HPDE6-E6E7 (cell line): ENCODE data around the gene MRPS12.
A peak's percentile ranks its signal among the peaks of the same experiment; 100 is the strongest.

Experiments
- DNase-seq: peaks from one replicate; pipeline ENCODE4 v3.0.0; 2011; ENCODE audit warnings: missing footprints; ENCODE audit errors: extremely low spot score

The MRPS12 gene

GRCh38 chr19:38911388-38912001 lies 19.2 kb upstream of the MRPS12 start:
- DNase-seq = no peak

DNA sequence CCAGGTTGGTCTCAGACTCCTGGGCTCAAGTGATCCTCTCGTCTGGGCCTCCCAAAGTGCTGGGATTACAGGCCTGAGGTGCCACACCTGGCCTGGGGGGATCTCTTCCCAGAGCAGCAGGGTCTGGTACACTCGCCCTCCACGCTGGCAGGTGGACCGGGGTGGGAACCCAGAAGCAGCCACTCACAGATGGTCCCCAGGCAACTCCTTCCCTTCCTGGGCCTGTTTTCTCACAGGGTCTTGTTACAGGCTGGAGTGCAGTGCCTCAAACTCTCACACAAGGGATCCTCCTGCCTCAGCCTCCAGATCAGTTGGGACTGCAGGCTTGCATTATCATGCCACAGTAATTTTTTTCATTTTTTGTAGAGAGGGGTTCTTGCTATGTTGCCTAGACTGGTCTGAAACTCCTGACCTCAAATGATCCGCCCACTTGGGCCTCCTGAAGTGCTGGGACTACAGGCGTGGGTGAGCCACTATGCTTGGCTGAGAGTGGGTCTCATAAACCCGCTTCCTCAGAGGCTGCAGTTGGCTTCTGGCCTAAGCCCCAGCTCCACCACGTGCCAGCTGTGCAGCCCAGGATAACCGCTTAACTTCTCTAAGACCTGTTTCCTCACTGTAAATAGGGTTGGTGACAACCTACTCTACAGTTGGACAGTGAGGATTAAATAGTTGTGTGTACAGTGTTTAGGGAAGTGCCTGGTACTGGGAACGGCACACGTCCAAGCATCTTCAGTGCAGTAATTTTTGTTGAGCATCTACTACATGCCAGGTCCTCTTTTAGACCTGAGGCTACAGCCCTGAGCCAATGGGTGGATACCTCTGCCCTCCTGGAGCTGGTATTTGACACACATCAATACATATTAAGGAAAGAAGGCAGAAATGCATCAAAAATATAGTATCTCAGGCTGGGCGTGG lies 17.9 kb upstream of the MRPS12 start:
- DNase-seq = no peak

GRCh38 chr19:38913958-38914357 lies 16.8 kb upstream of the MRPS12 start:
- no peak for DNase-seq

DNA sequence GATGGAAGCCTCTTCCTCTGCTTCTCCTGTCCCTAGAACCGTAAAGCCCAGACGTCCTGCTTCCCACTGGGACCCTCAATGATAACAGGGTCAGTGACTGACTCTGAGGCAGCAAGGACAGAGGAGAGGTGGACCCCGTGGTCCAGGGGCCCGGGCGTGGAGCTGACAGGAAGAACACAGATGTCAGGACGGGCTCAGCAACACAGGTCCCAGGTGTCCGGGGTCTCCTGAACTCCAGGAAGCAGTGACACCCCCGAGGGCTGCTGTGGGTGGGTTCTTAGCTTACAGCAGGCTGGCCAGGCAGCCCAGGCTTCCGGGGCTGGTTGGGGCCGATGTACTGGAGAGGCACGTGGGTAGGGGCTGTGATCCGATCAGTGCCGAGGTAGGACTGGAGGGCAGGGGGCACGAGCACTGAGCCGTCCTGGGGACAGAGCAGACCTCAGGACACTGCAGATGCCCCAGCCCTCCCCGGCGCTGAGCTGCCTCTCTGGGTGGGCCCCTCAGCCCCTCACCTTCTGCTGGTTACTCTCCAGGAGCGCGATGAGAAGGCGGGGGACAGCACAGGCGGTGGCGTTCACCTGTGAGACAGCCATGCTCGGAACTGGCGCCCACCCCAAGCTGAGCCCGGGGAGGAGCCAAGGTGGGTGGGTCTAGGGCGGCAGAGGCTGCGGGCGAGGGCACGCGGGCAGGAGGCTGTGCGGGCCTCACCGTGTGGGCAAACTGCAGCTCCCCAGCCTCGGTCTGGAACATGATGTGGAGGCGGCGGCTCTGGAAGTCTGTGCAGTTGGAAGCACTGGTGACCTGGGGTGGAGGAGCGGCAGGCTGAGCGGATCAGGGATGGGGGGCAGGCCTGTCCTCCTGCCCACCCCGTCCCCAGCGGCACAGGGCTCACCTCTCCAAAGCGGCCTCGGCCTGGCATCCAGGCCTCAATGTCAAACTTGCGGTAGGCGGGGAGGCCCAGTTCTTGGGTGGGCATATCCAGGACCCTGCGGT lies 15.1 kb upstream of the MRPS12 start:
- no peak for DNase-seq

DNA sequence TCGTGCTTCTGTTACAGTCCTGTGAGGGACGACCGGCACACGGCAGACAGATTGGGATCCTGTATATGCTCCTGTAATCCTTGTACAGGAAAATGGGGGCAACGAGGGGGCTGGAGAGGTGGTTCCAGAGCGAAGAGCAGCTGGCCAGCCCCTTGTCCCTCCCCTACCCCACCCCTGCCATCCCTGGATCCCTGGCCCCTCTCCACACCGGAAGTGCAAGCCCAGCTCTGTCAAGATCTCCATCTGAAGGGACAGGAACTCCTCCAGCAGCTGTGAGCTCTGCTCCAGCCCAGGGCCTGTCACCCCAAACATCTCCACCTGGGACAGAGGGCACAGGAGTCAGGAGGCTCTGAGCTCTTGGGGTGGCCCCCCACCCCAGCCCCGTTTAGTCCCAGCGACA lies 13.2 kb upstream of the MRPS12 start:
- DNase-seq = no peak

DNA sequence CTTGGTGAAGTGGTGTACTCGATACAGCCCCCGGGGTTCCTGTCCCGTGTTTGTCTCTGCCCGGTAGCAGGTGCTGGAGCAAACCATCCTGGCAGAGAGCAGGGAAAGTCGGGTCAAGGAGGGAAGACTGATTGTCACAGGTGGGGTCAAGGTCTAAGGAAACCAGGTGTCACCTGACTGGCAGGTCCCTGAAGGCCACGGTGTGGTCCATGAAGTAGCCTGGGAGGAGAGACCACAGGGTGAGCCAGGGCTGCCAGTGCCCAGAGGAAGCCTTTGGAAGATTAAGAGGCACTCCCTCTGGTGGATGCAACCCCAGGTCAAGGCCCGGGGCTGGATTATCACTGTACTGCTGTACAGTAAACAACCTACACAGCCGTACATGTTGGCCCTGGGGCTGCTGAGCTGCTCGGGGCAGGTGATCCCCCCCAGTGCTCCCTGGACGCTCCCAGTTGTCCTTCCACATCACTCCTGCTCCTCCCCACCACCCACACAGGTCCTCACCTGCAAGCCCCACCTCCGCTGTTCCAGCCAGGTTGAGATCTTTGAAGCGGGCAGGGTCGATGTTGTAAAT lies 12.7 kb upstream of the MRPS12 start:
- DNase-seq = peak; percentile 49

DNA sequence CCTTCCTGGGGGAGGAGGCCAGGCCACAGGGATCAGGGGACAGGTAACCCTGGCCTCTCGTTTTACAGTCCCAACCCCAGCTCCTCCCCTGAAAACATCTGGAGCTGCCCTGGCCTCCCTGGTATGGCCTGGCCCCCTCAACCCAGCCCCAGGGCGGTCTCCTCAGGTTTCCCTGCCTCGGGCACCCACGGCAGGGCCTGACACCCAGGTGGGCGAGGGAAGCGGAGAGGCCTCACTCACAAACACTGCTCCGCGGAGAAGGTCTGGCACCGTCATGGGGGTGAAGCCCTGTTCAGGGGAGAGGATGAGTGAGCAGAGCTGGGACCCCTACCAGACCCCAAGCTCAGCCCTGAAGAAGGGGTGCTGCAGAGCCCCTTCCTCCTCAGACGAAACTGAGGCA lies 12.2 kb upstream of the MRPS12 start:
- no peak for DNase-seq

- no peak for DNase-seq
These were observed 10.7 kb upstream of the MRPS12 start for GRCh38 chr19:38919837-38920601.

GRCh38 chr19:38920602-38921419 lies 9.9 kb upstream of the MRPS12 start:
- no peak for DNase-seq

- no peak for DNase-seq
These were observed 9.1 kb upstream of the MRPS12 start for GRCh38 chr19:38921420-38922274.

DNA sequence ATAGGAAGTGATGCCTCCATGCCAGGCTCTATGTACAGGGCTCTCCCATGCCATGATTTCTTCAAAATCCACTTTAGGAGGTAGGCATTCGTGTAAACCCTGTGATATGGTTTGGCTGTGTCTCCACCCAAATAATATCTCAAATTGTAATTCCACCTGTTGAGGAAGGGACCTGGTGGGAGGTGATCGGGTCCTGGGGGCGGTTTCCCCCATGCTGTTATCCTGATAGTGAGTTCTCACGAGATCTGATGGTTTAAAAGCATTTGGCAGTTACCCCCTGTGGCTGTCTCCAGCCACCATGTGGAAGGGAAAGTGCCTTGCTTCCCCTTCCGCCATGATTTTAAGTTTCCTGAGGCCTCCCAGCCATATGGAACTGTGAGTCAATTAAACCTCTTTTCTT lies 8.3 kb upstream of the MRPS12 start:
- DNase-seq = no peak

DNA sequence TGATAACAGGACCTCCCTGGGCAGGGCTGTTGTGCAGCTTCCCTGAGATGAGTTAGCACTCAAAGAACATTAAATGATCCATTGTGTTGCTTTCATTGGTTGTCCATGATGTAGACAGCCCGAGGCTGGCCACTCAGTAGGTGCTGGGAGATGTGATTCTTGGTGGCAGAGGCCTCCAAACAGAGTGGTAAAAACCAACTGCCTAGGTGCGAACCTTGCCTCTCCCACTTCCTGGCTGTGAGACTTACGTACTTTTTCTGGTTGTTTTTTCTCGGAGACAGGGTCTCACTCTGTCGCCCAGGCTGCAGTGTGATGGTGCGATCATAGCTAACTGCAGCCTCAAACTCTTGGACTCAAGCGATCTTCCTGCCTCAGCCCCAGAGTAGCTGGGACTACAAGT lies 6.4 kb upstream of the MRPS12 start:
- DNase-seq = no peak

- DNase-seq = no peak
These were observed 2.2 kb upstream of the MRPS12 start for GRCh38 chr19:38928391-38929001.

DNA sequence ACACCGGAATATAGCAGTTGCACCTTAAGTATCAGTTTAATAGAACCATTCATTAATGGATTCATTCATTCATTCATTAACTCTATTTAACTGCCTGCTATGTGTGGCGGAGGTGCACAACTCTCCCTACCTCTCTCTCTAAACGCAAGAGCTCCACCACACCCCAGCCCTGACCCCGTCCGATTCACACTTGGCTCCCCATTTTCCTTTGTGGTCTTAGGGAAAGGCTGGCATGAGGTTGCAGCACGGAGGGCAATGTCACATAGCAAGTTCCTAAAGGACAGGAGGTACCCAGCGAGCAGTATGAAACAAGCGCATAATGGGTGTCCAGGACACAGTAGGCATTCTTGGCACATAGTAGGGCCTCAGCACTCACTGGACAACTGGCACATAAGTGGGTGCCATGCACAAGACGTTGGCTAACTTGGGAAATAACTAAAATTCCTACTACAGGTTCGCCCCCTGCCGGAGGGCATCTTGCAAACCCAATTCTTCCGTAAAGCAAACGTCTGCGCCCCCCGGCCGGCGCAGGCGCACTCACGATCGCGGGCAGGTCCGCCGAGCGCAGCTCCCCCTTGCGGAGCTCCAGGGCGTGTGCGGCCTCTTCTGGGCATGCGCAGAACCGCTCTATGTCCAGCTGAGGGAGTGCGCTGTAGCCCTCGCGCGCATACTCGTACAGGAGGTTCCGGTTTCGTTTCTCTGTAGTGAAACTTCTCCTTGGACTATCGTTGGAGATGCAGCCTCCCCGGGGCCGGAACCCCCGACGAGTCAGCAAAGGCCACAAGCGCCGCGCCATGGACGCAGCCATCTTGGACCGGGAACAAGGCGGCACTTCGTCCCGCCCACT lies 592 bp upstream of the MRPS12 start, which contains the start of gene SARS2:
Gene SARS2, minus strand, starts transcription at position 835 of the 847 bp plus-strand sequence. Its CDS starts 27 bp downstream, at position 808.
- peak; percentile 92 for DNase-seq

DNA sequence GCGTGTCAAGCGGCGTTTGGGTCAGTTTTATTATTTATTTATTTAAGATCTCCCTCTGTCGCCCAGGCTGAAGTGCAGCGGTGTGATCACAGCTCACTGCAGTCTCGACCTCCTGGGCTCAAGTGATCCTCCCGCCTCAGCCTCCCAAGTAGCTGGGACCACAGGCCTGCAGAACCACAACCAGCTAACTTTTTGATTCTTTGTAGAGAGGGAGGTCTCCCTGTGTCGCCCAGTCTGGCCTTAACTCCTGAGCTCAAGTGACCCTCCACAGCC lies 713 bp downstream of the MRPS12 start:
- no peak for DNase-seq

GRCh38 chr19:38932425-38933179 lies 1.9 kb downstream of the MRPS12 start:
- no peak for DNase-seq

- DNase-seq = no peak
These were observed 2.8 kb downstream of the MRPS12 start for GRCh38 chr19:38933544-38933943.
